Left hindlimb (tissue), 1 donor: ENCODE measurements around the gene MTMR10.
A peak's percentile ranks its signal among the peaks of the same experiment; 100 is the strongest.

Experiments
- DNase-seq: peaks from one replicate; pipeline ENCODE4 v3.0.0-alpha.2; 2018

The MTMR10 gene

DNA sequence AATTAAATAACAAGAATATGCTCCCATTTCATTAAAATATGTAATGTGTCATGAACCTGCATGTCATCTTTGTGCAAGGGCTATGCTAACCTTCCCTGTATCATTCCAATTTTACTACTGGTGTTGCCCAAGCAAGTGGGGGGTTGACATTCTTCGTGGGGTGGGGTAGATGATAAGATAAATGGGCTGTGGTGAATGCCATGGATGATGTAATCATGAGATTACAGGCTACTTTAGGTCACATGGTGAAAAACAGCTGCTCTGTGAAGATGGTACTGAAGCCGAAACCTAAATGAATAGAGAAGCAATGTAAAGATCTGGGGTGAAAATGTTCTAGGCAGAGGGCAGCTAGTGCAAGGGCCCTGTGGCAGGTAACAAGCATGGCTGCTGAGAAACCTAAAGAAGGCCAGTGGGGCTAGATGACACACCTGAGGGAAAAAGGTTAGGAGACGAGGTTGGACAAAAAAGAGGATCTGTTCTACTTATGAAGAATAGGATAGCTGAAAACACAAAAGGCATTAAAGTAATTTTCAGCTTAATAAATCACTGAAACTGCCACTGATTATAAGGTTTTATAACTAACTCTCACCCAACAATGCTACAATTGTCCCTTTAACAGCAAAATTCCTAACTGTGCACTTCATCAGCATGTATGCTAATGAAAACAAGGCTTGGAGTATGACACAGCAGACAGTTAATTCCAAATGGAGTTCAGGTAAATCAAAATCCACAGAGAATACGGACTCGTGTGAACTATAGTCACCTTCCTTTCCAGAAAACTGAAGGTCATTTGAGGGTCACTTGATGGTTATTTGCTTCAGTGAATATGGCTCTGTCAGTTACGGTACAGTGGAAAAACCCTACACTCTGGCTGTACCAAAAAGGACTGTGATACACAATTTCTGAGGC, 35.0 kb downstream of the MTMR10 start:
- DNase-seq, result no peak

DNA sequence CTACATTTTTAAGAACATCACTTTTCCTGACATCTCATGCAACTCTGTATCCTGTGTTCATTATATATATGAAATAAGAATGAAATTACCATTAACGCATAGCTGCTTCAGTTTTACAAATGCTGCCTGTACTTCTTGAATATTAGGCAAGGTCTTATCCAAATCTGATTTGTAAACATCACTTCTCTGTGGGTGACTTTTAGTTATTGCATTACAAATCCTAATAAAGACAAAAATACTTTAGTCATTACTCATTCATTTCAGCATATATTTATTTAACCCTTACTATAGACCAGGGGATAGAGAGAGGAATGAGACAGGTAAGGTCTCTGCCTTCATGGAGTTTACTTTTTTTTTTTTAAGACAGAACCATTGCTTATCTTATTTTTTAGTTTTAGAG, 36.8 kb downstream of the MTMR10 start:
- no peak for DNase-seq

DNA sequence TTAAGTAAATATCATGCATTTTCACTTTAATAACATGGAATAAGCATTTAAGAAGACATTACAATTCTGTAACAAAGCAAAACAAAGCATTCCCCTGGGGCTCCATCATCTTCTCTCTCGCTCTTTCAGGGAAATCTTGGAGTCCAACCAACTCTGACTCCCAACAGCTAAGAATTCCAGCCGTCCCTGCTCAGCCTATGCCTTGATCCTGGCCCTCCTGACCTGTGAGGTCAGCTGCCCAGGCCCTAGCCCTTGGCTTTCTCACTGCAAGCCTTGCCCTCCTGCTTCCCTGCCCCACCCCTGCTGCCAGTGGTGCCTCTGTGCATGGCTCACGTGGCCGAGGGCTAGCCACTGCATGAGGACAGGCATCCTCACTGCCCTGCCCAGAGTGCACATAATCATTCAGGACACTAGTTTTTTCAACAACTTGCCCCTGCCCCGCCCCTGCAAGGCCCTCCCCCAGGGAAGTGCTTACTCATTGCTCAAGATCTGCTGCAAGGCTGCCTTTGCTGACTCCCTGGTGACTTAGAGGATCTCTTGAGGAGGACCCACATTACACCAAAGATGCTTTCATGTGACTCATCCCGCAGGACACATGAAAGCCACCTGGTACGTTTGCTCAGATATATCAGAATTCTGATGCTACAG, 37.6 kb downstream of the MTMR10 start:
- no peak for DNase-seq

DNA sequence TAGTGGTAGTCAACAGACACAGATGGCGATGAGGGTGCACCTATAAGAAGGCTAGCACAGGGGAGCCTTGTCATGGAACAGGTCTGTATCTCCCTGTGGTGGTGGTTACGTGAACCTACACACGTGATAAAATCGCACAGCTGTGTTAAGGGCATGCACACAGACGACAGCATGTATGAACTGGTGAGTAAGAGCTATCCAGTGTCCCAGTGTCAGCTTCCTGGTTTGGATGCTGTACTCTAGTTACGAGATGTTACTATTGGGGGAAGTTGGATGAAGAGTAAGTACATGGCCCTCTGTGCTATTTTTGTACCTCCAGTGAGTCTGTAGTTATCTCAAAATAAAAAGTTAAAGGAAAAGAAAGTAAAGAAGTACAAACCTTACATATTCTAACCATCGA, 38.2 kb downstream of the MTMR10 start:
- DNase-seq, result no peak

DNA sequence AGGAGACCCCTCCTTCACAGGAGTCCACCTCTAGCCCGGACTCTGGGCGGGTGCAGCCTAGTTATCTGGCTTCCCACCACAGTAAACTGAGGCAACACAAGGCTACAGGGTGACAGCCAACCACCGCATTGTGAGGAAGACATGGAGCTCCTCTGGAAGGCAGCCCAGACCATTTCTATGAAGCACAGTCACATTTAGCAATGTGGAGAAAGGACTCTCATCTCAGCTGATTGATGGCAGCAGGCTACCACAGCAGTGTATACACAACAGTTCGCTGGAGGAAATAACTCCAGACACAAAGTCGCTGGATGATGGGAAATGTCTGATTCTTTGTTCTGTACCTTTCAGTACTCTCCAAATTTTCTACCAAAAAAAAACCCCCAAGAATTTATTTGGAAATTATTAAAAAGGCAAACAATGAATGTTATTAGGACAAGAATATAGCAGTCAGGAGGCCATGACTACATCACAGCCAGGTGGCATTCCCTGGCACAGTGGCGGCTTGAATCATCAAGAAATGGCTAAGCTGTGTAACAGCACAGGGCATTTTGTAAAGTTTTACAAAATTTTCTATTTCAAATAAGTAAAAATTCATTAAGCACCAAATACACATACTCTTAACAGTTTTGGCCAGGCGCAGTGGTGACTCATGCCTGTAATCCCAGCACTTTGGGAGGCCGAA, 47.6 kb downstream of the MTMR10 start:
- no peak for DNase-seq

DNA sequence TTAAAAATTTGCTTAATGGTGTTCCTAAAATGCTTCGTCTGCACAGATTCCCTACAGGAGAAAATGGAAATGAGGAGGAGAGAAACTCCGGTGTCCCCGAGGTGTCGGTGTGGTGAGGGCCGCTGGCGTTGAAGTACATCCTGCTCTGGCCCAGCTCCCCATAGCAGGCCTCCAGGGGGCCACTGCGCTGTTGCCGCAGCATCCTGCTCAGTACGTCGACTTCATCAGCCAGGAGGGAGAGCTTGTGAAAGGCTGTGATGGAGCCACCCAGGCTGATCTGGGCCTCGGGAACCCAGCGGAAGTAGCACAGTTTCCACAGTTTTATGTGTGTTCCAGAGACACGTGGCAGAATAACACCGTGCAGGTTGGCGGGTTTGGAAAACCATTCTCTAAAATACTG, 49.9 kb downstream of the MTMR10 start:
- DNase-seq, result no peak

DNA sequence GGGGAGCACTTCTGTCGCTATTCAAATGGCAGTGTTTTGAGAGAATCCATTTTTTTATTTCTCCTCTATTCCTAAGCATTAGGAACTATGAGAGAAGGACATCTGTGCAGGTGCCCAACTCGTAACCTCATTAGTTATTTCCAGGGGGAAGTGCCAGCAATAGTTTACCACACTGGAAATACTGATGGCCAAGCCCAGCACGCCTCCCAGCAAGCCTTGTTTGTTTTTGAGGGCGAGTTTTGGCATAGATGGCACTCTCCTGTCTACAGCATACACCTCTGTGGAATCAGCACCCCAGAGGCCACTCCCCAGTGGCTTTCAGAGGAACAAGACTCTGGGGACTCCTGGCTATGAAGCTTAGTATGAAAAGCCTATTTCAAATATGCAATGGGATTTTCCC, 51.1 kb downstream of the MTMR10 start:
- no peak for DNase-seq

DNA sequence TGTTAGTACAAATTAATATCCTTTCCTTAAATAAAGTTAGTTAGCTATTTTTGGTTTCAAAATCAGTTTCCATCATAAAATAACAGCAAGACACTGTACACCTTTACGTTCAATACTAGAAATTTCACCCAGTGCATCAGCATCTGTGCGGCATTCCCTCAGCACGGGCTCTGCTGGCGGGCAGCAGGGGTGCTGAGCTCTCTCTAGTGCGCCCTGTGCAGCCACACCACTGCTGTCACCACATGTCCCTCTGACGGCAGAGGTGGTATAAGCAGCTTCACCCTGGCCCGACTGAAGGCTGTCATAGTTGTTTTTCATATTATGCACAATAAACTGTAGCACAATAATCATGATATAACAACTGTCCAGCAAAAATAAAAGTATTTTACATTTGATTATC, 52.3 kb downstream of the MTMR10 start:
- DNase-seq, result no peak

DNA sequence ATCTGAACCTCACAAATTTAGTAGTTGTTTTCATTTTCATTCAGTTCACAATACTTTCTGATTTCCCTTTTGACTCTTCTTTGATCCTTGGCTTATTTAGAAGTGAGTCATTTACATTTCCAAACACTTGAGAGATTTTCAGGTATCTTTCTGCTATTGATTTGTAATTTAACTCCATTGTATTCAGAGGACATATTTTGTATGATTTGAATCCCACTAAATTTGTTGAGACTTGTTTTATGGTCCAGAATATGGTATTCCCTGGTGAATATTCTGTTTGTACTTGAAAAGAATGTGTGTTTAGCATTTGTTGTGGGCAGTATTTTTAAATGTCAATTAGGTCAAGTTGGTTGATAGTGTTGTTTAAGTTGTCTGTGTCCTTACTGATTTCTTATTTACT, 58.1 kb downstream of the MTMR10 start:
- no peak for DNase-seq

DNA sequence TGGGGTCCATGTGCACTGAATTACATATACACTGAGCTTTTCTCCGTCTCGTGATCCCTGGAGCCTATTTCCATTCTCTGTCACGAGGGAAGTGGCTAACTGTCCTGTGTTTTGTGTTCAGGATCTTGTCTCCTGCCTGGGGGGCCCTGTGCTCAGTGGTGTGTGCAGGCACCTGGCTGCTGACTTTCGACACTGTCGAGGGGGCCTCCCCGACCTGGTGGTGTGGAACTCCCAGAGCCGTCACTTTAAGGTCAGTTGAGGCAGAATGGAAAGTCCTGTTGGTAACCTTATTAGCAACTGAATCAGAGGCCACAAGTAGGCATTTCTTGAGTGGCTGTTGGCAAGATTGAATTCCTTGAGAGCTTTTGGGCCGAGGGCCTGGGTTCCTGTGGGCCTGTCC, 61.0 kb downstream of the MTMR10 start:
- no peak for DNase-seq

DNA sequence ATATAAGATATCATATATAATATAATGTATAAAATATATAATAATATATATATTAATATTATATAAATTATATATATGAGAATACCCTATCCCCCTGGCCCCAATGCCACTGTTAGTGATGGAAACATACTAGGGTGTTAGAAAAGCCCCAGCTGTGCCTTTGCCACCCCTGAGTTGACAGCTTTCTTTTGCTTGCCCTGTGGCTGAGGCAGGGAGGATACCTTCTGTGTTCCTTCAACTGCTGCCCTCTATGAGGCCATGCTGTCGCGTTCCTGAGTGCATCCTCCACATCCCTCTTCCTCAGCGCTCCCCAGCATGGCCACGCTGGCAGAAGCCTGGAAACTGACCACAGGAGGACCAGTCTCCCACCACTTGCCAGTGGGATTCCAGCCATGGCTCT, 61.4 kb downstream of the MTMR10 start:
- no peak for DNase-seq

DNA sequence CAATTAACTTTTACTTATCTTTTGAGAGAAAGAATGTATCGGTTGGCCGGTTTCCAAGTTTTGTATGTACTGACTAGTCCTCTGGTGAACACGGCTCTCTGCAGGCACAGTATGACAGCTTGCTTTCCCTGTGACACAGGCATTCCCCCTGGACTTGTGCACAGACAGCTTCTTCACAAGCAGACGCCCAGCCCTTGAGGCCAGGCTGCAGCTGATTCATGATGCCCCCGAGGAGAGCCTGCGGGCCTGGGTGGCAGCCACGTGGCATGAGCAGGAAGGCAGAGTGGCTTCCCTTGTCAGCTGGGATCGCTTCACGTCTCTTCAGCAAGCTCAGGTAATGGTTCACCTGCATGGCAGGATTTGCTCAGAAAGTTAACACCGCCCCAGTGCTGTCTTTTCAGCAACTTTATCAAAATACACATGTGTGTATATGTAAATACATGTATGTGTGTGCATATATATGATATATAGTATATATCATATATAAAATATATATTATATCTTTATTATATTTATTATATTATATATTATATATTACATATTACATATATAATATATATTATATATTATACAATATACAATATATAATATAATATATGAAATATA, 62.3 kb downstream of the MTMR10 start:
- DNase-seq, result no peak

DNA sequence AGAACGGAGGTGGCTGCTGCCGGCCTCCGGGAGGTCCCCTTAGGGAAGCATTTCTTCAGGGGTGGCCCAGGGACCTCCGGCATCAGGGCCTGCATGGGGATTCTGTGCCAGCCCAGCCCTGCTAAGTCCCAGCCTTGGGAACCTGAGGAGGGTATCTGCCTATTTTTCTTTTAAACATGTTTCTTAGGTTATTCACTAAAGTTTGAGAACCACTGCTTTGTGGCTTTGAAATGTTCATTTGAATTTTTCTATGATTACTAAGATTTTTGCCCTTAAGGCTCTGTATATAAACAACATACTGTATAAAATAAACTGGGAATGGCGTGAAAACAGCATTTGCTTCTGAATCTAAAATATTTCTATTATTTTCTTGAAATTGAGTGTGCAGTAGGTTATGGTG, 63.4 kb downstream of the MTMR10 start:
- no peak for DNase-seq

DNA sequence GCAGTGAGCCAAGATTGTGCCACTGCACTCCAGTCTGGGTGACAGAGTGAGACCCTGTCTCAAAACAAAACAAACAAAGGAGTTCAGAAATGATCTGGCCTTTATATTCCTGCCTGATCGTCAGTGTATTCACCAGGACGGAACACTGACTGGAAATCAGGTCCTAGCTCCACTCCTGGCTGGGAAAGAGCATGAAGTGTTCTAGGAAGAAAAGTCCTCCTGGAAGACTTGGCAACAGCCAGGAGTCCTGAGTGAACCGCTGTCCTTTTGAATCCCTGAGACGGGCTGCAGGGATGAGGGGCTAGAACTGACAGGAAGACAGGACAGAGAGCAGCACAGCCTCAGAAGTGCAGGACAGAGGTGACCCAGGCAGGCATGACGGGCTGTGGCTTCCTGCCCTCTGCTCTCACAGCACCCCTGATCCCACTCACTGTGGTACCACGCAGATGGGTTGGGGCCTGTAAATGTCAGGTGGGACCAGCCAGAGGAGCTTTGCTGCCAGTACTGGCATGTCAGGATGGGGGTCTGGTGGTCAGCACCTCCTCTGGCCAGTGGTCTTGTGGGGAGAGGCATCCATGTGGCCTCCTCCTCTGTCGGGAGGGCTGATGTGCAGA, 64.2 kb downstream of the MTMR10 start:
- DNase-seq, result no peak

DNA sequence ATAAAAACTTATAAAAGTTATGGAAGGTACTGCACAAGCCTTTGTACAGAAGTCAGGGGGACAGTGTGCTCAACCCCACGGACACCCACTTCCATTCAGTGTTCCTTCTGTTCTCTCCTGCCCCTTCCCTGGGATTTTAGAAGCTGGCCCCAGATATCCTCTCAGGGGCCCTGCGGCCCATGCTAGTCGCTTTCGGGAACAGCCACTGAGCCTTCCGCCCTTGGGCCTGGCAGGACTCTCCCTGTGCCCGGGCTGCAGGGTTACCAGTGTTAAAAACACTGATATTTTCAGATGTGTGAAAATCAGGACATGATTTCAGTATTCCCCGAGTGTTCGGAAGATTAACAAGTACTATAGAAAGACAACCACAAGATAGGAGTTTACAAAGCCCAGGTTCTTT, 65.3 kb downstream of the MTMR10 start:
- DNase-seq, result no peak

DNA sequence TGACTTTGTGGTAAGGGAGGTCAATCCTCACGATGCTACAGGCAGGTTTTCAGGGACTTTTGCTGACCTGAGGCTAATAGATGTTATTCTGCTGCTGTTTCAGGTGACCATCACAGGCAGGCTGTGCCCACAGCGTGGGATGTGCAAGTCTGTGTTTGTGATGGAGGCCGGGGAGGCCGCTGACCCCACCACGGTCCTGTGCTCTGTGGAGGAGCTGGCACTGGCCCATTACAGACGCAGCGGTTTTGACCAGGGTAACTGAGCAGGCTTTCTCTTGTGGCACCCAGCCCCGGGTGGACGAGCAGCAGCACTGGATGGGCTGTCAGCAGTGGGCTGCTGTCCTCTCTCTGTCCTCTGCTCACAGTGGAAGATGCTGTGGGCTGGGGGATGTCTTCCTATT, 65.7 kb downstream of the MTMR10 start:
- DNase-seq, result no peak

DNA sequence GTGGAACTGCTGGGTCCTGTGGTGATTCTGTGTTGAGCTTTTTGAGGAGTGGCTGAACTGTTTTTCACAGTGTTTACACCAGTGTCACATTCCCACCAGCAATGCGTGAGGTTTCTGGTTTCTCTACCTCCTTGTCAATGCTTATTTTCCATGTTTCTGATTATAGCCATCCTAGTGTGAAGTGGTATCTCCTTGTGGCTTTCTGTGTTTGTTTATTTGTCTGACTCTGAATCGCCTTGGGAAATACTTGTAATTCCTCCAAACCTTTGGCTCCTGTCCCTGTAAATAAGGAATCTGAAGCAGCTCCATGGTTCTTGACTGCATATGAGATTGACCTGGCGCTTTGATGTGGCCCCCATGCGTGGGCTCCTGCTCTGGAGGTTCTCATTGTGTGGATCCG, 67.1 kb downstream of the MTMR10 start:
- DNase-seq, result no peak

DNA sequence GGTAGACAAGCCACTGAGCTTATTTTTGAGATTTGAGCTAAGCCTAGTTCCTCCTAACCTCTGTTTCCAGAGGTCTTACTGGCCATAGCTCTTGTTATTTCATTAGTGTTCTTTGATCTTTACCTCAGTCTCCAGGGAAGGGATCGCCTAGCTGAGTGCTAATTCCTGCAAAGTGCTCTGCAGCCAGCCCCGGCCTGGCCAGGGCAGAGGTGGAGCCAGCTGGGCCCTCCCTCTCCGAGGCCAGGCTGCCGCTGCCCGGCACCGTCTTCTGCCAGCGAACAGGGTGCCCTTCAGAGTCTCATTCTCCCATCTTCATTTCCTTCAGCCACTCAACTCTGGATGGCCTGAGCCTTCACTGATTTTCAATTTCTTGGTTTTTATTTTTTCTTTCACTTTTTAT, 68.0 kb downstream of the MTMR10 start:
- DNase-seq, result no peak

DNA sequence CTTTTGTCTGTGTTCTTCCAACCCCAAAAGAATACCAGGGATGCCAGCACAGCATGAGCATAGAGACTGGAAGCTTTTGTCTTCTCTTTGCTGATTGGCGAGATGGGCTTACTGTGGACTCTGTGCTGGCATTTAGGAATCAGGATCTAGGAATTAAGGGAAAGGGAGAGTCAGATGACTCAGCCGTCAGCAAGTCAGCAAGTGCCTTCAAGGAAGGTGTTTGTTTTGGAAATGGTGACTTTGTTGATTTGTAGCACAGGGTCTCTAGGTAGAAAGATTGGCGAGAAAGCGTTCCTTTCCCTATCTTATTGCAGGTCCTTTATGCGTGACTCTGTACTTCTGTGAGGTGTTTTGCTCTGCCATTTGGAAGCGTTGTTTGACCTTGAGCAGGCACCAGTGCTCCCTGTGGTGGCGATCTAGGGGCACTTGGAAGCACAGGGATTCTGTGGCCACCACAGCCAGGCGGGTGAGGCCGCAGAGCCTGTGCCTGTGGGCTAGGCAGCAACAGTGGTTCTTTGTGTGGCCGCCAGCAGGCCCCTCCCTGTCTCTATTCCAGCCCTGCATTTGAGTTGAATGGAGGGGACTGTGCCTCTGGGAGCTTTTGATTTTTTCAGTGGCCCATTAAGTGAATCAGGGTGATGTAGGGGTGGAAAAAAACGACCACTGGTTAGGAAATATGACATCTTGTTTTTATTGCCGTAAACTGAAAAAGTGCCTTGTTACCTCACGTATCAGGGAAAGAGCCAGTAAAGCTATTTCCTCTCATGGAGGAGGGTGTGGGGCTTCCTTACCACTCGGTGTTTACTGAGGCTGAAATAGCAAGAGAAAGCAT, 68.7 kb downstream of the MTMR10 start:
- DNase-seq, result peak; percentile 76

DNA sequence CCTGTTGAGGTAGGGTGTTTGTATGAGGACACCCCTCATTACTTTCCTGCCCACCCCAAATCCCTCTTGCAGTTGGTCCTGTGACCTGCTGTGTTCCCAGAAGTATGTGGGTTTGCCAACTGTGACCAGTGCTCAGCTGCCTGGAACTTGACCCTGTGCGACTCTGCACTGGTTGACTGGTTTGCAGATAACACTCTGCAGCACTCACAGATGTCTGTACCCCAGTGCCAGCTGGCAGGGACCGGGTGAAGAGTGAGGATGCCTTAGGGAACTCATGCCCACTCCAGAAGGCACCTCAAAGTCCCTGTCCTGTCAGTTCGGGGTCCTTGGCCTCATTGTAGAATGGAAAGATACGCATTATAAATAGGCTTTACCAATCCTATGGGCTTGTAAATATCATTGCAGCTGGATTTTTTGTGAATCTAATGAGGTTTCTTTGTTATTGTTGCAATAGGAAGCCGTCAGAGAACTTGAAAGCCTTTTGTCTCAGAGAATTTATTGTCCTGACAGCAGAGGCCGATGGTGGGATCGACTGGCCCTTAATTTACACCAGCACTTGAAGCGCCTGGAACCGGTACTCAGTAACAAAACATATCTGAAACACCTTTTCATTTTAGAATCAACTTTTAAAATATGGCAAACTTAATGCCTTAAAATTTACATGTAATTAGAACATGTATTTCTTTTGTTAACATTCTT, 69.5 kb downstream of the MTMR10 start:
- no peak for DNase-seq

DNA sequence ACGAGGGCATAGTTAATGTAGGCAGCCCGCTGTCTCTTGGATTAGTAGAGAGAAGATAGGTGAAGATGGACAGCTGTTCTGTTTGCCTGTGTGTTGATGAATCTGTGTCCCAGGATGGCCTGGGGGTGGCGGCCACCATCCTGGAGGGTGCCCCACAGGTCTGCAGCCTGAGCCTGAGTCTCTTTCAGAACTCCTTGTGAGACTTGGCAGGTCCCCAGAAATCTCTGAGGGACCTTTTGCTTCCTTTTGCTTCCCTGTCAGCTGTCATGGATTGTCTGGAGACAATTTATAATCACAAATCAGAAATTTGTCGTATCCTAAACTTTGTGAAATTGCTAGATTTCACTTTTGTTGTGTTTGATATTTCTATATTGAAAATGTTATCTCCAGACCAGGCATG, 70.3 kb downstream of the MTMR10 start:
- DNase-seq, result no peak
